SK-N-SH (cell line): ENCODE results near the gene SSTR4. TPM values are rescaled to one million over a fixed set of nuclear protein-coding genes. Genes with fewer than 3 reads are reported as not detected.

Experiments
- CTCF ChIA-PET: fragments of 300-600, 350-600 bp; formaldehyde crosslinking; extraction: SDS; loops from one replicate; lab custom pipeline; 2021; lab: Yijun Ruan, JAX
- POLR2A ChIA-PET: fragments of 350-600 bp; sonication (Branson Sonifier 250); formaldehyde crosslinking; extraction: SDS; loops from one replicate; lab custom pipeline; 2020; ENCODE audit warnings: antibody characterized with exemption, inconsistent platforms; lab: Yijun Ruan, JAX
- DNase-seq: peaks from one replicate; pipeline ENCODE4 v3.0.0; 2012
- H2AFZ ChIP-seq: fragments of 200-600 bp; sonication (generic); 2 replicates; pipeline ENCODE4 v1.8.1; 2016; ENCODE audit warnings: antibody characterized with exemption, mild to moderate bottlenecking, low read depth
- H3F3A ChIP-seq: fragments of 200-600 bp; sonication (generic); replicated peaks from 2 replicates; pipeline ENCODE3; 2016; ENCODE audit warnings: antibody characterized with exemption, mild to moderate bottlenecking; ENCODE audit not compliant: insufficient read depth
- H3K27ac ChIP-seq, 2 experiments: fragments of 200-500 bp in 1 of 2; fragments of 200-600 bp in 1 of 2; sonication (Bioruptor generic) in 1 of 2; sonication (generic), shearing (Covaris generic) in 1 of 2; 2 replicates each; pipeline versions ENCODE4 v1.5.1 to v1.6.1; 2014 to 2016; ENCODE audit warnings: low read depth in 2 of 2, inconsistent platforms in 1 of 2, low read length in 1 of 2, mild to moderate bottlenecking in 1 of 2, mixed read lengths in 1 of 2
- H3K27me3 ChIP-seq: fragments of 200-600 bp; sonication (generic), shearing (Covaris generic); 2 replicates; pipeline ENCODE4 v1.6.1; 2016; ENCODE audit warnings: mixed run types; ENCODE audit not compliant: insufficient read depth
- H3K36me3 ChIP-seq, 2 experiments: fragments of 200-500 bp in 1 of 2; fragments of 200-600 bp in 1 of 2; sonication (Bioruptor generic) in 1 of 2; sonication (generic) in 1 of 2; replicated peaks in 1 of 2; 2 replicates each; pipeline versions ENCODE3 to v1.5.1; 2014 to 2016; ENCODE audit warnings: low read length in 1 of 2, mild to moderate bottlenecking in 1 of 2; ENCODE audit not compliant: insufficient read depth in 2 of 2, control insufficient read depth in 1 of 2
- H3K4me1 ChIP-seq, 2 experiments: fragments of 200-500 bp in 1 of 2; fragments of 200-600 bp in 1 of 2; sonication (Bioruptor generic) in 1 of 2; sonication (generic), shearing (Covaris generic) in 1 of 2; 2 replicates each; pipeline versions ENCODE4 v1.5.1 to v1.6.1; 2014 to 2016; ENCODE audit warnings: low read depth in 1 of 2, low read length in 1 of 2, mixed run types in 1 of 2; ENCODE audit not compliant: insufficient read depth in 2 of 2, control insufficient read depth in 1 of 2
- H3K4me2 ChIP-seq: fragments of 200-600 bp; sonication (generic), shearing (Covaris generic); 2 replicates; pipeline ENCODE4 v1.6.1; 2017; ENCODE audit warnings: mixed run types
- H3K4me3 ChIP-seq, 2 experiments: fragments of 200-500 bp in 1 of 2; fragments of 200-600 bp in 1 of 2; sonication (Bioruptor generic) in 1 of 2; sonication (generic), shearing (Covaris generic) in 1 of 2; 2 replicates each; pipeline versions ENCODE4 v1.5.1 to v1.8.1; 2014 to 2016; ENCODE audit warnings: low read depth in 2 of 2, inconsistent platforms in 1 of 2, low read length in 1 of 2, mild to moderate bottlenecking in 1 of 2, mixed read lengths in 1 of 2, moderate library complexity in 1 of 2
- H3K79me2 ChIP-seq: fragments of 200-600 bp; sonication (generic); 2 replicates; pipeline ENCODE4 v1.8.1; 2017; ENCODE audit warnings: mild to moderate bottlenecking; ENCODE audit not compliant: insufficient read depth
- H3K9ac ChIP-seq: fragments of 200-600 bp; sonication (generic); 2 replicates; pipeline ENCODE4 v1.6.1; 2017; ENCODE audit warnings: mixed run types
- H3K9me2 ChIP-seq: fragments of 200-600 bp; sonication (generic); 2 replicates; pipeline ENCODE4 v1.6.1; 2017; ENCODE audit warnings: mixed run types
- H3K9me3 ChIP-seq: fragments of 200-600 bp; sonication (generic); 2 replicates; pipeline ENCODE4 v1.6.1; 2017; ENCODE audit warnings: mixed run types, mild to moderate bottlenecking, moderate library complexity
- H4K20me1 ChIP-seq: fragments of 200-600 bp; sonication (generic); 2 replicates; pipeline ENCODE4 v1.6.1; 2017; ENCODE audit warnings: mild to moderate bottlenecking, mixed run types; ENCODE audit not compliant: insufficient read depth
- EP300 ChIP-seq, 2 experiments: IDR thresholded peaks; 2 replicates each; pipeline versions ENCODE4 v1.4.0 to v1.6.1; 2012; ENCODE audit warnings: borderline replicate concordance in 1 of 2, low read depth in 1 of 2, low read length in 1 of 2
- EZH2phosphoT487 ChIP-seq: fragments of 200-600 bp; sonication (generic); IDR thresholded peaks from 2 replicates; pipeline ENCODE4 v1.6.1; 2017; ENCODE audit warnings: low read depth, mixed run types, mild to moderate bottlenecking, antibody characterized with exemption, moderate library complexity, borderline replicate concordance
- FOSL2 ChIP-seq: IDR thresholded peaks from 2 replicates; pipeline ENCODE4 v1.4.0; 2012; ENCODE audit warnings: low read depth, mild to moderate bottlenecking, moderate library complexity, borderline replicate concordance
- GABPA ChIP-seq: IDR thresholded peaks from 2 replicates; pipeline ENCODE4 v1.4.0; 2012; ENCODE audit warnings: low read depth, mild to moderate bottlenecking
- GATA2 ChIP-seq: sonication (generic); formaldehyde crosslinking; IDR thresholded peaks from 2 replicates; pipeline ENCODE4 v1.5.0; 2020; ENCODE audit warnings: mild to moderate bottlenecking, missing genetic modification reagents
- JUND ChIP-seq: IDR thresholded peaks from 2 replicates; pipeline ENCODE4 v1.4.0; 2012
- MAX ChIP-seq: IDR thresholded peaks from 2 replicates; pipeline ENCODE4 v1.4.0; 2012; ENCODE audit warnings: low read depth
- NFIC ChIP-seq: IDR thresholded peaks from 2 replicates; pipeline ENCODE4 v1.4.0; 2012; ENCODE audit warnings: borderline replicate concordance
- POLR2AphosphoS5 ChIP-seq: IDR thresholded peaks from 2 replicates; pipeline ENCODE4 v1.6.1; 2012; ENCODE audit warnings: low read depth, low read length
- RCOR1 ChIP-seq: fragments of 150-350 bp; IDR thresholded peaks from 2 replicates; pipeline ENCODE4 v1.6.1; 2017; ENCODE audit warnings: antibody characterized with exemption, low read length
- RFX5 ChIP-seq: IDR thresholded peaks from 2 replicates; pipeline ENCODE4 v1.6.1; 2012; ENCODE audit warnings: mild to moderate bottlenecking, improper control_type of control experiment, low read length
- YY1 ChIP-seq: IDR thresholded peaks from 2 replicates; pipeline ENCODE4 v1.4.0; 2012; ENCODE audit warnings: low read depth, mild to moderate bottlenecking
- WGBS: methylation state at CpG from one replicate; pipeline ENCODE4 v1.1.6; 2017; ENCODE audit warnings: low lambda C conversion rate; 5-methylcytosine and 5-hydroxymethylcytosine counted together
- polyA plus RNA-seq, 3 experiments: library from polyadenylated mRNA; depleted of rRNA; stranded (reverse); fragments of >200 nt; gene quantifications; 2 replicates each; pipeline ENCODE4 v1.2.3, GENCODE V29; 2012

SSTR4 gene
- polyA plus RNA-seq, 1 of the 3 experiments (the other 2 are of a cell fraction), result not detected

GRCh38 chr20:23027721-23028120 is 7.4 kb upstream of the SSTR4 start:
- TF ChIP-seq FOSL2 (no peak), GATA2 (CRISPR knock-in tag) (no peak), GABPA (no peak), EP300 (IDR thresholded peaks at IDR 0.05; ENCODE audit: borderline replicate concordance in 1 of 2, low read depth in 1 of 2, low read length in 1 of 2) (no peak), RCOR1 (no peak), MAX (no peak), POLR2AphosphoS5 (no peak), RFX5 (no peak), YY1 (no peak), EZH2phosphoT487 (no peak)
- H4K20me1 ChIP-seq, result no peaks in the 10 kb centered on the region
- H2AFZ ChIP-seq, result no peak overlapping the region
- H3K9me2 ChIP-seq, result no peaks in the 10 kb centered on the region
- peaks cover 16% of the 10 kb centered on the region; the same call in 1 of the 2 replicates for H3K27me3 ChIP-seq
- H3K79me2 ChIP-seq, result no peaks in the 10 kb centered on the region
- POLR2A ChIA-PET, result no interaction called here
- no peak overlapping the region for H3K27ac ChIP-seq
- H3K4me2 ChIP-seq, result no peak overlapping the region
- no peaks in the 10 kb centered on the region for H3K9me3 ChIP-seq
- WGBS, result 21% methylated on average over 1 of the region's 1 CpG
- H3K9ac ChIP-seq, result no peak overlapping the region
- no peaks in the 10 kb centered on the region for H3K36me3 ChIP-seq
- H3F3A ChIP-seq, result no peaks in the 10 kb centered on the region
- H3K4me3 ChIP-seq, result no peak overlapping the region
- no peaks in the 10 kb centered on the region for H3K4me1 ChIP-seq
- CTCF ChIA-PET, result no interaction called here
- no peak for DNase-seq

GRCh38 chr20:23028392-23028791 is 6.7 kb upstream of the SSTR4 start:
- Histone ChIP-seq H4K20me1 (no peaks in the 10 kb centered on the region), H3K4me2 (no peak overlapping the region), H2AFZ (no peak overlapping the region), H3K79me2 (no peaks in the 10 kb centered on the region), H3K4me1 (no peaks in the 10 kb centered on the region), H3F3A (no peaks in the 10 kb centered on the region), H3K27ac (no peak overlapping the region), H3K9ac (no peak overlapping the region), H3K4me3 (no peak overlapping the region), H3K27me3 (peaks cover 23% of the 10 kb centered on the region; the same call in 1 of the 2 replicates), H3K9me2 (no peaks in the 10 kb centered on the region), H3K36me3 (no peaks in the 10 kb centered on the region), H3K9me3 (no peaks in the 10 kb centered on the region)
- TF ChIP-seq NFIC (no peak), JUND (no peak), POLR2AphosphoS5 (no peak)
- 19% methylated on average over 3 of the region's 3 CpGs for WGBS
- ChIA-PET CTCF (no interaction called here), POLR2A (no interaction called here)
- DNase-seq, result no peak

GRCh38 chr20:23029324-23029723 is 5.8 kb upstream of the SSTR4 start:
- peaks cover 32% of the 10 kb centered on the region for H3K27me3 ChIP-seq
- no peaks in the 10 kb centered on the region for H3K36me3 ChIP-seq
- 1% methylated on average over 4 of the region's 4 CpGs for WGBS
- no peak overlapping the region for H2AFZ ChIP-seq
- no peaks in the 10 kb centered on the region for H3F3A ChIP-seq
- ChIA-PET POLR2A (no interaction called here), CTCF (no interaction called here)
- DNase-seq, result no peak
- no peaks in the 10 kb centered on the region for H4K20me1 ChIP-seq
- H3K79me2 ChIP-seq, result no peaks in the 10 kb centered on the region
- H3K27ac ChIP-seq, result no peak overlapping the region
- H3K4me3 ChIP-seq, result no peak overlapping the region
- no peak overlapping the region for H3K4me2 ChIP-seq
- no peaks in the 10 kb centered on the region for H3K9me2 ChIP-seq
- no peak for TF ChIP-seq RFX5
- H3K9ac ChIP-seq, result no peak overlapping the region
- H3K4me1 ChIP-seq, result no peaks in the 10 kb centered on the region
- H3K9me3 ChIP-seq, result no peaks in the 10 kb centered on the region
